C1 segment of cervical spinal cord (tissue), 14 donors: ENCODE measurements around the gene PDLIM5.

Experiments
- DNase-seq, 14 donors: peaks; one replicate each; lab custom pipeline; 2025; lab: John Stamatoyannopoulos, UW

PDLIM5 gene

GRCh38 chr4:94695384-94695783 is 243.6 kb downstream of the PDLIM5 start:
- no peak for DNase-seq

GRCh38 chr4:94698187-94698586 is 246.4 kb downstream of the PDLIM5 start:
- no peak for DNase-seq

- no peak for DNase-seq
Observed at GRCh38 chr4:94700298-94700697, 248.6 kb downstream of the PDLIM5 start.

GRCh38 chr4:94701631-94702300 is 250.0 kb downstream of the PDLIM5 start:
- DNase-seq, result peak in 1 of 14 donors; percentile 7

- DNase-seq, result no peak
Observed at GRCh38 chr4:94711635-94712034, 259.9 kb downstream of the PDLIM5 start.

- no peak for DNase-seq
Observed at GRCh38 chr4:94714365-94715160, 262.8 kb downstream of the PDLIM5 start.

GRCh38 chr4:94715726-94716125 is 264.0 kb downstream of the PDLIM5 start:
- no peak for DNase-seq
